Skin epidermis (tissue), 12 donors: Measurements from ENCODE around the gene PIEZO2.

Experiments
- H3K27ac ChIP-seq, 21 experiments: fragments of 200-600 bp; sonication (generic) in 11 of 21; one replicate each; pipeline ENCODE4 v1.5.0; 2020; ENCODE audit warnings: mild to moderate bottlenecking in 3 of 21, inconsistent platforms in 2 of 21, moderate library complexity in 2 of 21
- H3K4me3 ChIP-seq, 7 experiments: fragments of 200-600 bp; sonication (generic) in 2 of 7; one replicate each; pipeline ENCODE4 v1.5.0; 2020; ENCODE audit warnings: inconsistent platforms in 2 of 7, mild to moderate bottlenecking in 2 of 7, moderate library complexity in 1 of 7

PIEZO2 gene

GRCh38 chr18:10739152-10739551 is 410.2 kb downstream of the PIEZO2 start:
- Histone ChIP-seq H3K27ac (no peak overlapping the region), H3K4me3 (no peak overlapping the region)

- Histone ChIP-seq H3K27ac (no peak overlapping the region), H3K4me3 (no peak overlapping the region)
Measured at GRCh38 chr18:10736984-10737383, 412.4 kb downstream of the PIEZO2 start.

- no peak overlapping the region for H3K27ac ChIP-seq
- no peak overlapping the region for H3K4me3 ChIP-seq
Measured at GRCh38 chr18:10732990-10733389, 416.4 kb downstream of the PIEZO2 start.

- Histone ChIP-seq H3K27ac (peak overlapping the region in 1 of 21 experiments; percentile 65), H3K4me3 (no peak overlapping the region)
Measured at GRCh38 chr18:10727477-10727876, 421.9 kb downstream of the PIEZO2 start.

- peak overlapping the region in 14 of 21 experiments; percentile 29 to 74 (median 53) for H3K27ac ChIP-seq
Measured at GRCh38 chr18:10726198-10727068, 422.9 kb downstream of the PIEZO2 start.

GRCh38 chr18:10724666-10725065 is 424.7 kb downstream of the PIEZO2 start:
- no peak overlapping the region for H3K4me3 ChIP-seq
- H3K27ac ChIP-seq: no peak overlapping the region

More at GRCh38 chr18:10726198-10727068, 422.9 kb downstream of the PIEZO2 start:
- peak overlapping the region; percentile 16 to 39 (median 21) for H3K4me3 ChIP-seq

- Histone ChIP-seq H3K27ac (no peak overlapping the region), H3K4me3 (no peak overlapping the region)
Measured at GRCh38 chr18:10723496-10723895, 425.9 kb downstream of the PIEZO2 start.

- no peak overlapping the region for H3K27ac ChIP-seq
Measured at GRCh38 chr18:10718809-10719208, 430.6 kb downstream of the PIEZO2 start.

GRCh38 chr18:10715791-10716190 is 433.6 kb downstream of the PIEZO2 start:
- no peak overlapping the region for H3K4me3 ChIP-seq
- H3K27ac ChIP-seq: peak overlapping the region in 5 of 21 experiments; percentile 6 to 34 (median 33)

More at GRCh38 chr18:10718809-10719208, 430.6 kb downstream of the PIEZO2 start:
- no peak overlapping the region for H3K4me3 ChIP-seq

- Histone ChIP-seq H3K27ac (no peak overlapping the region), H3K4me3 (no peak overlapping the region)
Measured at GRCh38 chr18:10713409-10713808, 436.0 kb downstream of the PIEZO2 start.

- Histone ChIP-seq H3K4me3 (no peak overlapping the region), H3K27ac (no peak overlapping the region)
Measured at GRCh38 chr18:10707294-10707693, 442.1 kb downstream of the PIEZO2 start.

- H3K4me3 ChIP-seq: no peak overlapping the region
- no peak overlapping the region for H3K27ac ChIP-seq
Measured at GRCh38 chr18:10705786-10706185, 443.6 kb downstream of the PIEZO2 start.

- Histone ChIP-seq H3K27ac (no peak overlapping the region), H3K4me3 (no peak overlapping the region)
Measured at GRCh38 chr18:10705291-10705690, 444.1 kb downstream of the PIEZO2 start.

- Histone ChIP-seq H3K4me3 (no peak overlapping the region), H3K27ac (no peak overlapping the region)
Measured at GRCh38 chr18:10702206-10702605, 447.2 kb downstream of the PIEZO2 start.

- H3K4me3 ChIP-seq: no peak overlapping the region
- no peak overlapping the region for H3K27ac ChIP-seq
Measured at GRCh38 chr18:10690366-10690765, 459.0 kb downstream of the PIEZO2 start.

GRCh38 chr18:10690035-10690329 is 459.4 kb downstream of the PIEZO2 start:
- H3K4me3 ChIP-seq: no peak overlapping the region
- no peak overlapping the region for H3K27ac ChIP-seq

GRCh38 chr18:10689236-10690034 is 459.9 kb downstream of the PIEZO2 start:
- Histone ChIP-seq H3K4me3 (no peak overlapping the region), H3K27ac (no peak overlapping the region)

- Histone ChIP-seq H3K4me3 (no peak overlapping the region), H3K27ac (no peak overlapping the region)
Measured at GRCh38 chr18:10688766-10689165, 460.6 kb downstream of the PIEZO2 start.

GRCh38 chr18:10687161-10687925 is 462.0 kb downstream of the PIEZO2 start:
- Histone ChIP-seq H3K4me3 (no peak overlapping the region), H3K27ac (no peak overlapping the region)

- H3K27ac ChIP-seq: no peak overlapping the region
- H3K4me3 ChIP-seq: no peak overlapping the region
Measured at GRCh38 chr18:10686308-10686707, 463.1 kb downstream of the PIEZO2 start.
